T1000 (cell line): ENCODE results near the gene NLRX1.
"Not testable (repeated sequence)": the region's sequence is repeated elsewhere in the genome, so short reads cannot be mapped to it uniquely, and the experiment has no call there.

ENCODE experiments used
- DNase-seq: peaks from one replicate; lab custom pipeline; 2025; ENCODE audit warnings: mixed read lengths; lab: John Stamatoyannopoulos, UW

NLRX1 gene

DNA sequence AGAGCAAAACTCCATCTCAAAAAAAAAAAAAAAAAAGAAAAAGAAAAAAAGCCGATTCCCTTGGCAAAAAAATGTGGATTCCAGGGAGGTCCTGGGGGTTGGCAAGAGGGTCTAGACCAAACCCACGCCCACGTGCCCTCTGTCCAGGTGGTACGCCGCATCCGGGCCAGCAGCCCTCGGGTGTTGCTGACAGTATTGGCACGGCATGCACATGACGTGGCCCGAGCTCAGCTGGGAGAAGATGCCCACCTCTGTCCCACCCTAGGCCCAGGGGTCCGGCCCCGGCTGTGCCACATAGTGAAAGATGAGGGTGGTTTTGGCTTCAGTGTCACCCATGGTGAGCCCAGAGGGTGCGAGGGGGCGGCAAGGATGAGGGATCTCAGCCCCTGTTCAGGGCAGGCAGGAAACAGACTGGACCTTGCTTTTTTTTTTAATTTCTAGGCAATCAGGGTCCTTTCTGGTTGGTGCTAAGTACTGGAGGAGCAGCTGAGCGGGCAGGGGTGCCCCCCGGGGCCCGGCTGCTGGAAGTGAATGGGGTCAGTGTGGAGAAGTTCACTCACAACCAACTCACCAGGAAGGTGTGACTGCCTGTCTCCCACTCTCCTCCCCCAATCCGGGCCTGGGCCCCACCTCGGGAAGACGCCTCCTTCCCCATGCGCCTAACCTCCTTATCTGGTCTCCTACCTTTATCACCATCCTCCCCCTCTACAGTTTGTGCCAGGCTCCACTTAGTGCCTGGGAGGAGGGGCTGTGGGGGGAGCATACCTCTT is 18.8 kb downstream of the NLRX1 start:
- no peak for DNase-seq

GRCh38 chr11:119188067-119188466 is 19.5 kb downstream of the NLRX1 start:
- DNase-seq = no peak

DNA sequence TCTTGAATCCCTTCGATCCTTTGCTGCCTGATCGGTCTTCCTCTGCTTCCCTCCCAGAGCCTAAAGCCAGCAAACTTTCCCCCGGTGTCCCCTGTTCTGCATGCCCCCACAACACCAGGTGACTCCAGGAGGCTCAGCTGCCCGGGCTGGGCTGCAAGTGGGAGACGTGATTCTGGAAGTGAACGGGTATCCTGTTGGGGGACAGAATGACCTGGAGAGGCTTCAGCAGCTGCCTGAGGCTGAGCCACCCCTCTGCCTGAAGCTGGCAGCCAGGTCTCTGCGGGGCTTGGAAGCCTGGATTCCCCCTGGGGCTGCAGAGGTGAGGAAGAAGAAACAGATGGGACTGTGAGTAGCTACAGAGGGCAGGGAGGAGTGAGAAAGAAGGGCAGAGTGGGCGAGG is 20.4 kb downstream of the NLRX1 start:
- DNase-seq = no peak

GRCh38 chr11:119189393-119189792 is 20.9 kb downstream of the NLRX1 start:
- DNase-seq = no peak

- no peak for DNase-seq
Observed at GRCh38 chr11:119190531-119190930, 22.0 kb downstream of the NLRX1 start.

GRCh38 chr11:119191265-119191664 is 22.7 kb downstream of the NLRX1 start:
- DNase-seq = not testable (repeated sequence)

GRCh38 chr11:119192111-119192510 is 23.6 kb downstream of the NLRX1 start:
- no peak for DNase-seq

DNA sequence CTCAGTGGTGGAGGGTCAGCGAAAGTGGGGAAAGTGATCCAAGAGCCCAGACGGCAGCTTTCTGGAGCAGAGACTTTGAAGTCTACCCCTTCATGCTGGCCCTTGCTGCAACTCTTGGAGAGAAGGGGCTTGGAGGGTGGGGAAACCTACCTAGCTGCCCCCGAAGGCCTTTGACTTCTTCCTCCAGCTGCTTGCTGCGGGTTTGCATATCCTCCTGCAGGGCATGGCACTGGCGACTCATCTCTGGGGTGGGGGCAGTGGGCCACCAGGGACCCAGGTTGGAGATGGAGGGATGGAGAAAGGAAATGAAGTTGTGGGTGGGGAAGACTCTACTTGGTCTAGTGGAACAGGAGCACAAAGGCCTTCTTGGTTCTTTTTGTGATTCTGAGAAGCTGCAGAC is 24.5 kb downstream of the NLRX1 start:
- DNase-seq = no peak

DNA sequence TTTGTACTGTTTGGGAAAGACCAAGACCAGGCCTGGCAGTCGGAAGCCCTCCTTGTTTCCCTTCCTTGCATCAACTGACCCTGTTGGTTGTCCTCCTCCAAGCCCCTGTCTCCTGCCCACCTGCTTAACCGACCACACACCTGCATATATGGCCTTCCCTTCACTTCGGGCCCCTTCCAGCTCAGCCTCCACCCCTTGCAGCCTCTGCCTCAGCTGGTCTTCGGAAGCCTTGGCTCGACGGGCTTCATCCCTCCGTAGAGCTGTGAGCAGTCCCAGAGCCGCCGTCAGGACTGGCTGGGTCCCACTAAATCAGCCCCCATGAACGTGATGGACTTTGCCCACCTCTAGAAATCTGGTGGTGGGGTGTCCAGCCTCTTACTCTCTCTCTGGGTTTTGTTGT is 25.1 kb downstream of the NLRX1 start:
- no peak for DNase-seq

DNA sequence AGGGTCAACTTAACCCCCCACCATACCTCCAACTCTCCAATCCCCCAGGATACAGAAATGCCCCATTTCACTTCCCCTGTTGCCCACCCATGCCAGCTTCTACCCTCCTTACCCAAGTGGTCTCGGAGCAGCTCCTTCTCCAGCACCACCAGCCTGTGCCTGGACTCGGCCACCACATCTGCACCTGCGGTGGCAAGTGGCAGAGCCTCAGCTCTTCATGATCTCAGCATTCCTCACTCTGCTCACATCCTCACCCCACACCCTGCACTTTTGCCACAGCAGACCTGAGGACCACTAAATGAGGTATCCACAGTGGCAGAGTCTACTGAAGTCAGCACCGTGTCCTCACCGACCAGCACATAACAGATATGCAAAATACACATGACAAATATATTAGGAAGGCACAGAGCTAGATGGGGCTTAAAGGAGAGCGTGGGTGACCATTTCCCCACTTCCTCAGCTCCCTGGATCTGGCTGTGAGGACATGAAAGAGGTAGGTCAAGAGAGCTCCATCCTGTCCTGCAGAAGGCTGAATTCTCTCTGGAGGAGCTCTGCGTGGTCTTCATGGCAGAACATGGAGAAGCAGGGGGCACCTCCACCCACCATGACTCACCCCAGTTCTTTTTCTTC is 26.4 kb downstream of the NLRX1 start:
- DNase-seq = no peak

- DNase-seq = no peak
Observed at GRCh38 chr11:119195680-119196079, 27.2 kb downstream of the NLRX1 start.

GRCh38 chr11:119196833-119197483 is 28.4 kb downstream of the NLRX1 start:
- DNase-seq = peak; percentile 33

DNA sequence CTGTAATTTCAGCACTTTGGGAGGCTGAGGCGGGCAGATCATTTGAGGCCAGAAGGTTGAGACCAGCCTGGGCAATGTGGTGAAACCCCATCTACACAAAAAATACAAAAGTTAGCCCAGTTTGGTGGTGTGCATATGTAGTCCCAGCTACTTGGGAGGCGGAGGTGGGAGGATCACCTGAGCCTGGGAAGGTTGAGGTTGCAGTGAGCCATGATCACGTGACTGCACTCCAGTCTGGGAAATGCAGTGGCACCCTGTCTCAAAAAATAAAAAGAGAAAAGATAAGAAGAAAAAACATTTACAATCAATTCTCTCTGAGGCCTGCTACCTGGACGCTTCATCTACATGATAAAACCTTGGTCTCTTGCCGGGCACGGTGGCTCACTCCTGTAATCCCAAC is 30.4 kb downstream of the NLRX1 start:
- no peak for DNase-seq

DNA sequence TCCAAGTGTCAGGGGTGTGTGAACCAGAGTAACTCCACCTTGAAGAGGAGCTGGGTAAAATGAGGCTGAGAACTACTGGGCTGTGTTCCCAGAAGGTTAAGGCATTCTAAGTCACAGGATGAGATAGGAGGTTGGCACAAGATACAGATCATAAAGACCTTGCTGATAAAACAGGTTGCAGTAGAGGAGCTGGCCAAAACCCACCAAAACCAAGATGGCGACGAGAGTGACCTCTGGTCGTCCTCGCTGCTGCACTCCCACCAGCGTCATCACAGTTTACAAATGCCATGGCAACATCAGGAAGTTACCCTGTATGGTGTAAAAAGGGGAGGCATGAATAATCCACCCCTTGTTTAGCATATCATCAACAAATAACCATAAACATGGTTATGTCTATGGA is 32.7 kb downstream of the NLRX1 start:
- not testable (repeated sequence) for DNase-seq

GRCh38 chr11:119202554-119202953 is 34.0 kb downstream of the NLRX1 start:
- no peak for DNase-seq

- no peak for DNase-seq
Observed at GRCh38 chr11:119204066-119204465, 35.5 kb downstream of the NLRX1 start.

DNA sequence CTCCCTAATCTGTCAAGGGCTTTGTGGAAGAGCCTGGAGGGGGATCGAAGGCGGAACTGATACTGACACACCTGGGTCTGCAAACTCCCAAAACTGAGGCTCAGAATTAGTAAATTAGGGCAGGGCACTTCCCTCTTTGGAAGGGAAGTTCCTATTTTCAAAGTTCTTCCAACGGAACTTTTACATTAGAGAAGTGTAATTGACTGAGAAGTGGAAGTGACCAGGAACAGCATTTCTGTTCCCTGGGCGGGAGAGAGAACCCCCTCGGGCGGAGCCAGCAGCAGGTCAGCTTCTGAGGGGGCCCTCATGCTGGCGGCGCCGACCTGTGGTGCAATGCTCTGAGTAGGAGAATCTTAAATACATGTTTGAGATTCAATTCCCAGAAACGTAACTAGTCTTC is 36.6 kb downstream of the NLRX1 start:
- no peak for DNase-seq

GRCh38 chr11:119205574-119206510 is 37.3 kb downstream of the NLRX1 start, which contains the start of gene CBL:
TSS of gene CBL (plus strand) at chr11:119206339. CDS start at chr11:119206418, 79 bp downstream.
- DNase-seq = peak; percentile 83

- no peak for DNase-seq
Observed at GRCh38 chr11:119206511-119207414, 38.2 kb downstream of the NLRX1 start.

DNA sequence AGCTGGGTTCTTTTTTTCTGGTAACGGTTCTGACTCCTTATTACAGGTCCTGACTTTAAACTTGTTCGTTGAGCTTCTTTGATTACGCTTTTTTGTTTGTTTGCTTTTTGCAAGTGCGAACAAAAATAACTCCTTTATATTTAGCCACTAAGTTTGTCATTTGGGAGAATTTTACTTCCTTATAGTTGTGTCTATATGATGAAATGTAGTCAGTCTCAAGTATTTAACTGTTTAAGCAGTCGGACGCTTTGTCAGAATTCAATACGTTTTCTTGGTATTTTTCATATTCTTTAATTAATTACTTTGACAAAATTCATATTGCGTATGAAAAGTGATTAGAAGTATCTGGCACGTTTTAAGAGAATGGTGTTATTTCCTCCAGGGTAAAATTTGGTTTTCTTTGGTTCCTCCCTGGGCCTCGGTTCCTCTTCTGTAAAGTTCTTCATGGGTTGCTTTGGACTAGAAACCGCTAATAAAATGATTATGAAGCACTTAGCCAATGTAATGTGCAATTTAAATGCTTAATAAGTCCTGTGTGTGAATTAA is 39.0 kb downstream of the NLRX1 start:
- DNase-seq = no peak

DNA sequence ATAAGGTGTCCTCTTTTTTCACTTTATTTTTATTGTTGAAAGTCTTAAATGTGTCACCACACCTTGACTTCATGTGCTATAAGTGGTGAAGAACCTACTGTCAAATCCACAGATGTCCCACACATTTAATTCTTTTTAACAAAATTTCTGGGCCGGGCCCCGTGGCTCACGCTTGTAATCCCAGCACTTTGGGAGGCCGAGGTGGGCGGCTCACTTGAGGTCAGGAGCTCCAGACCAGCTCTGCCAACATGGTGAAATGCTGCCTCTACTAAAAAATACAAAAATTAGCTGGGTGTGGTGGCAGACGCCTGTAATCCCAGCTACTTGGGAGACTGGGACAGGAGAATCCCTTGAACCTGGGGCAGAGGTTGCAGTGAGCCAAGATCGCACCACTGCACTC is 40.7 kb downstream of the NLRX1 start:
- no peak for DNase-seq
